ENCODE results near the gene TCF4. TPM values are rescaled to one million over a fixed set of nuclear protein-coding genes. Genes with fewer than 3 reads are reported as not detected.

Gene TCF4
- total RNA-seq, 8 experiments from 2014 or later: 21.1 to 102 (median 47.2) TPM

GRCh38 chr18:55355223-55355622, 232.8 kb downstream of the TCF4 start:
- Histone ChIP-seq H3K4me1 (replicated peaks in 1 of 2) (peaks cover 3 to 19% of the 10 kb centered on the region in 2 donors), H3K4me3 (no peak overlapping the region), H3K27ac (no peak overlapping the region)
- no peak for ATAC-seq (replicated peaks in 6 of 8)
- 80 to 100% (median 91%) methylated on average over 1 to 4 of the region's 4 CpGs; no CpG with 5 or more reads in 1 of the 10 experiments for WGBS, 10 experiments
- in situ Hi-C loops (cut with MboI; ENCODE audit: low pct_unique_long_range_greater_than_20kb in 2 of 9, low sequenced_read_pairs in 9 of 9, unreplicated experiment in 9 of 9): no loop called here

GRCh38 chr18:55354795-55355194, 233.2 kb downstream of the TCF4 start:
- ATAC-seq (replicated peaks in 6 of 8): no peak
- peaks cover 3 to 19% of the 10 kb centered on the region in 2 donors for H3K4me1 ChIP-seq (replicated peaks in 1 of 2)
- H3K4me3 ChIP-seq: no peak overlapping the region
- WGBS, 10 experiments: 73 to 90% (median 82%) methylated on average over 2 to 4 of the region's 4 CpGs; no CpG with 5 or more reads in 3 of the 10 experiments
- H3K27ac ChIP-seq: no peak overlapping the region
- in situ Hi-C loops (cut with MboI; ENCODE audit: low pct_unique_long_range_greater_than_20kb in 2 of 9, low sequenced_read_pairs in 9 of 9, unreplicated experiment in 9 of 9): no loop called here

GRCh38 chr18:55353806-55354205, 234.2 kb downstream of the TCF4 start:
- Histone ChIP-seq H3K4me3 (no peak overlapping the region), H3K4me1 (replicated peaks in 1 of 2) (peaks cover 3 to 19% of the 10 kb centered on the region in 2 donors), H3K27ac (no peak overlapping the region)
- WGBS, 10 experiments: 29 to 88% (median 75%) methylated on average over 1 to 3 of the region's 3 CpGs; no CpG with 5 or more reads in 3 of the 10 experiments
- ATAC-seq (replicated peaks in 6 of 8): no peak
- in situ Hi-C loops (cut with MboI; ENCODE audit: low pct_unique_long_range_greater_than_20kb in 2 of 9, low sequenced_read_pairs in 9 of 9, unreplicated experiment in 9 of 9): no loop called here

- in situ Hi-C loops (cut with MboI; ENCODE audit: low pct_unique_long_range_greater_than_20kb in 2 of 9, low sequenced_read_pairs in 9 of 9, unreplicated experiment in 9 of 9): no loop called here
- Histone ChIP-seq H3K4me3 (no peak overlapping the region), H3K4me1 (replicated peaks in 1 of 2) (peaks cover 3 to 19% of the 10 kb centered on the region in 2 donors), H3K27ac (no peak overlapping the region)
- 67 to 100% (median 88%) methylated on average over 2 to 3 of the region's 3 CpGs for WGBS, 10 experiments
- ATAC-seq (replicated peaks in 6 of 8): no peak
Measured at GRCh38 chr18:55353391-55353790, 234.6 kb downstream of the TCF4 start.

GRCh38 chr18:55351980-55352714, 235.8 kb downstream of the TCF4 start:
- no peak overlapping the region for H3K4me3 ChIP-seq
- in situ Hi-C loops (cut with MboI; ENCODE audit: low pct_unique_long_range_greater_than_20kb in 2 of 9, low sequenced_read_pairs in 9 of 9, unreplicated experiment in 9 of 9): no loop called here
- peak in 5 of 8 experiments; percentile 69 to 82 (median 79) for ATAC-seq (replicated peaks in 6 of 8)
- peak overlapping the region in 1 of 2 donors; percentile 39 for H3K27ac ChIP-seq
- 50 to 100% (median 90%) methylated on average over 1 to 3 of the region's 3 CpGs for WGBS, 10 experiments
- H3K4me1 ChIP-seq (replicated peaks in 1 of 2): peaks cover 3 to 19% of the 10 kb centered on the region in 2 donors

- ATAC-seq (replicated peaks in 6 of 8): peak in 2 of 8 experiments; percentile 24 to 27
- WGBS, 10 experiments: 46 to 100% (median 60%) methylated on average over 1 to 6 of the region's 6 CpGs
- H3K27ac ChIP-seq: no peak overlapping the region
- peaks cover 3 to 19% of the 10 kb centered on the region in 2 donors for H3K4me1 ChIP-seq (replicated peaks in 1 of 2)
- H3K4me3 ChIP-seq: no peak overlapping the region
- in situ Hi-C loops (cut with MboI; ENCODE audit: low pct_unique_long_range_greater_than_20kb in 2 of 9, low sequenced_read_pairs in 9 of 9, unreplicated experiment in 9 of 9): no loop called here
Measured at GRCh38 chr18:55351241-55351691, 236.7 kb downstream of the TCF4 start.

- WGBS, 10 experiments: 33 to 100% (median 78%) methylated on average over 1 of the region's 1 CpG; no CpG with 5 or more reads in 5 of the 10 experiments
Measured at GRCh38 chr18:55349685-55350084, 238.3 kb downstream of the TCF4 start.

GRCh38 chr18:55346961-55347740, 240.8 kb downstream of the TCF4 start:
- Histone ChIP-seq H3K4me1 (replicated peaks in 1 of 2) (peaks cover 0 to 4% of the 10 kb centered on the region in 2 donors), H3K4me3 (no peak overlapping the region), H3K27ac (no peak overlapping the region)
- in situ Hi-C loops (cut with MboI; ENCODE audit: low pct_unique_long_range_greater_than_20kb in 2 of 9, low sequenced_read_pairs in 9 of 9, unreplicated experiment in 9 of 9): loop anchor here in 1 of 9 experiments (25.0 kb wide), 1 partner anchor 440 kb away; no protein-coding TSS in a partner anchor
- ATAC-seq (replicated peaks in 6 of 8): no peak
- 82 to 100% (median 91%) methylated on average over 3 to 13 of the region's 16 CpGs for WGBS, 10 experiments

More at GRCh38 chr18:55349685-55350084, 238.3 kb downstream of the TCF4 start:
- in situ Hi-C loops (cut with MboI; ENCODE audit: low pct_unique_long_range_greater_than_20kb in 2 of 9, low sequenced_read_pairs in 9 of 9, unreplicated experiment in 9 of 9): loop anchor here in 1 of 9 experiments (25.0 kb wide), 1 partner anchor 438 kb away; no protein-coding TSS in a partner anchor
- Histone ChIP-seq H3K4me1 (replicated peaks in 1 of 2) (peaks cover 3 to 19% of the 10 kb centered on the region in 2 donors), H3K4me3 (no peak overlapping the region), H3K27ac (no peak overlapping the region)
- ATAC-seq (replicated peaks in 6 of 8): no peak

GRCh38 chr18:55346387-55346786, 241.6 kb downstream of the TCF4 start:
- no peak overlapping the region for H3K27ac ChIP-seq
- no peak for ATAC-seq (replicated peaks in 6 of 8)
- in situ Hi-C loops (cut with MboI; ENCODE audit: low pct_unique_long_range_greater_than_20kb in 2 of 9, low sequenced_read_pairs in 9 of 9, unreplicated experiment in 9 of 9): loop anchor here in 1 of 9 experiments (25.0 kb wide), 1 partner anchor 441 kb away; no protein-coding TSS in a partner anchor
- no peak overlapping the region for H3K4me3 ChIP-seq
- H3K4me1 ChIP-seq (replicated peaks in 1 of 2): peaks cover 0 to 3% of the 10 kb centered on the region in 2 donors
- 0 to 100% (median 75%) methylated on average over 1 to 3 of the region's 3 CpGs for WGBS, 10 experiments

GRCh38 chr18:55345103-55345950, 242.7 kb downstream of the TCF4 start:
- no peak overlapping the region for H3K27ac ChIP-seq
- ATAC-seq (replicated peaks in 6 of 8): no peak
- peaks cover 0 to 3% of the 10 kb centered on the region in 2 donors for H3K4me1 ChIP-seq (replicated peaks in 1 of 2)

GRCh38 chr18:55343396-55344073, 244.5 kb downstream of the TCF4 start:
- peak in 4 of 8 experiments; percentile 18 to 56 (median 33) for ATAC-seq (replicated peaks in 6 of 8)
- Histone ChIP-seq H3K27ac (no peak overlapping the region), H3K4me3 (no peak overlapping the region), H3K4me1 (replicated peaks in 1 of 2) (peaks cover 0 to 8% of the 10 kb centered on the region in 2 donors)
- in situ Hi-C loops (cut with MboI; ENCODE audit: low pct_unique_long_range_greater_than_20kb in 2 of 9, low sequenced_read_pairs in 9 of 9, unreplicated experiment in 9 of 9): loop anchor here in 1 of 9 experiments (25.0 kb wide), 1 partner anchor 444 kb away; no protein-coding TSS in a partner anchor
- WGBS, 10 experiments: 83 to 100% (median 93%) methylated on average over 1 to 3 of the region's 3 CpGs; no CpG with 5 or more reads in 5 of the 10 experiments

More at GRCh38 chr18:55345103-55345950, 242.7 kb downstream of the TCF4 start:
- in situ Hi-C loops (cut with MboI; ENCODE audit: low pct_unique_long_range_greater_than_20kb in 2 of 9, low sequenced_read_pairs in 9 of 9, unreplicated experiment in 9 of 9): loop anchor here in 1 of 9 experiments (25.0 kb wide), 1 partner anchor 442 kb away; no protein-coding TSS in a partner anchor
- no peak overlapping the region for H3K4me3 ChIP-seq
- 70 to 100% (median 94%) methylated on average over 2 to 7 of the region's 7 CpGs for WGBS, 10 experiments
